HL-60/S4 treated with retinoic acid at 250 ng/mL for 4 days and 3 days (cell line): Measurements from ENCODE around the gene NALCN.

Experiments used
- in situ Hi-C: fragments of 300-500 bp; cut with MboI; formaldehyde crosslinking; loops from 2 replicates; pipeline ENCODE4 v1.7.0; 2022; ENCODE audit warnings: low sequenced_read_pairs

Gene NALCN

DNA sequence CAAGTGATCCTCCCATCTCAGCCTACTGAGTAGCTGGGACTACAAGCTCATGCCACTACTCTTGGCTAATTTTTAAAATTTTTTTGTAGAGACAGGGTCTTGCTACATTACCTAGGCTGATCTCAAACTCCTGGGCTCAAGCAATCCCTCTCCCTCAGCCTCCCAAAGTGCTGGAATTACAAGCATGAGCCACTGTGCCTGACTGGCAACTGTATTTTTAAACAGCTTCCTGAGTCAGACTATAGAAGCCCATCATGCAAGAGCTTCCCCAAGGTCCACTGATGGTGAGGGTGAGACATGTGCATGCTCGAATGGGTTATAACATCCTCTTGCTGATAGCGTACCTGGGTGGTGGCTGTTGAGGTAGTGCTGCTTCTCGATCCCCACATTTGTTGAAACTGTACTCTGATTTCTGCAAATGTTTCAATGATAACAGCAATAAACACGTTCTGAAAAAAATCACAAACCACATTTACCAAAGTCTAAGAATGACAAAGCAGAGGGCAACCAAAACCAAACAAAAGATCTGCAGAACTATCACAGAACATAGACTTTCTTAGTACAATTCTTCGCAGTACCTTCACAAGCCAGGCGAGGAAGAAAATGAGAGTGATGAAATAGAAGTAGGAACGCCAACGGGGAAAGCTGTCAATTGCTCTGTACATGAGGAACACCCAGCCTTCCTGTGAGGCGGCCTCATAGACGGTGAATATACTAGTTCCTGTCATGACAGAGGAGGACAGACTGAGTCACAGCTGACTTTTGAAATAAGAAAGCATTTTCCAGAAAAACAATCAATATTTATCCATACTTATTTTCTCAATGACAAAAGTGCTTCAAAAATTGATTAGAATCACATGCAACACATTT lies 124.4 kb downstream of the NALCN start:
- in situ Hi-C loops: no loop called here

DNA sequence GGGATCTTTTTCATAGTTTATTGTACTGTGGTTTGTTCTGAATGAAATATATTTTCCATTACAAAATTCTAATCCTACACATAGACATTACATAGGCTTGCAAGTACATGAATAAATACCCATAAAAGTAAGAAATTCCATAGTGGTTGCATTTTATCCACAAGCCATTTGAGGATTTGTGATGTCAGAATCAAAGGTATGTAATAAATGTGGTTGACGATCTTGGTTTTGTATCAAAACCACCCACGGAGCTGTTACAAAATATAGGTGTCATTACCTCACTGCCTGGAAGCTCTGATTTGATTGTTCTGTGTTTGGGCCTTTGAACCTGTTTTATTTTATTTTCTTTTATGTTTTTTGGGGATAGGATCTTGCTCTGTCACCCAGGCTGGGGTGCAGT lies 125.1 kb downstream of the NALCN start:
- in situ Hi-C loops: no loop called here

DNA sequence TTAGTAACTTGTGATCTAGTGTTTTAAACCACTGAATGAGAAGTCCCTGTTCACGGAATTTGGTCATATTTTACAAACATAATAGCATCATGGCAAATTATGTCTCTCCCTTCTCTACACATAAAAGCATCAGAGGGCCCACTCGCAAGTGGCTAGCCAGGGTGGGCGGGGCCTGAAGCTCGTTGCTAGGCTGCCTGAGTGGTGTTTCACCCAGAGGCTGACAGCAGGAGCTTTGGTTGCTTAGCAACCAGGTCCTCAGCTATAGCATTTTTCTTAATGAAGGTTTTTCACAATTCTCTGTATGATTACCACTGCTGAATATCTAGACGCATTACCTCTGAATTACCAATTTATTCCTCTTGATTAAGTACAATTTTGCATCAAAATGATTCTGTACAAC lies 126.5 kb downstream of the NALCN start:
- in situ Hi-C loops: no loop called here

DNA sequence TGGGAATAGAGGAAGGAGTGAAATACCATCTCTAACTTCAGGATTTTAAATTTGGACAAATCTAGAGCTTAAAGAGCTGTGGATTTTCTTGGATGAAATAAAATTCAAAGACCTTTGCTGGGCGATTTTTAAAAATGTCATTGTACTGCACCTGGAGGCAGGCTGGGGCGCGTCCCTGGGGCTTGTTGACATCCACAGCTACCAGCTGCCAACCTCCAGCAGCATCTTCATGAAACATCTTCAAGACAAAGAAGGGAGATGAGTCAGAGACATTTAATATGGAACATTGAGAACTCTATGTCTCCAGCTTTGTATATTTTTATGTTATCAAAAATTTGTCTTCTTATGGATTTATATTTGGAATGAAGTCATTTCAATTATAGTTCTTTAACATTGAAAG lies 132.5 kb downstream of the NALCN start:
- in situ Hi-C loops: no loop called here

DNA sequence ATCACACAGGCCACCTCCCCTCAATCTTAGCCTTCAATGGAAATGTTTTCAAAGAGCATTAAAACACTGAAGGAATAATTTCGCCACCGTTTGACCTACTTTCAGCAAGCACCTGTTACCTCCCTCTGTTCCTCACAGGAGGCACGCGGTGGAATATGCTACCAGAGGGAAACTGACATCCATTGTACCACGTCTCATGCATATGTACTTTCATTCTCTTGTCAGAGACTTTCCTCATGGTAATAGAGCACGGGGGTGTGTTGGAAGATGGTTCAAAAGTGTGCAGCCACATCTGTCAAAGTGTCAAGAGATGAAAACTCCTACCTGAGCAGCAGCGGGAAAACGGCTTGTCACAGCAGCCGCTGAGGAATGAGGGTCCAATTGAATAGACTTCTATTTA lies 143.4 kb downstream of the NALCN start:
- in situ Hi-C loops: no loop called here

DNA sequence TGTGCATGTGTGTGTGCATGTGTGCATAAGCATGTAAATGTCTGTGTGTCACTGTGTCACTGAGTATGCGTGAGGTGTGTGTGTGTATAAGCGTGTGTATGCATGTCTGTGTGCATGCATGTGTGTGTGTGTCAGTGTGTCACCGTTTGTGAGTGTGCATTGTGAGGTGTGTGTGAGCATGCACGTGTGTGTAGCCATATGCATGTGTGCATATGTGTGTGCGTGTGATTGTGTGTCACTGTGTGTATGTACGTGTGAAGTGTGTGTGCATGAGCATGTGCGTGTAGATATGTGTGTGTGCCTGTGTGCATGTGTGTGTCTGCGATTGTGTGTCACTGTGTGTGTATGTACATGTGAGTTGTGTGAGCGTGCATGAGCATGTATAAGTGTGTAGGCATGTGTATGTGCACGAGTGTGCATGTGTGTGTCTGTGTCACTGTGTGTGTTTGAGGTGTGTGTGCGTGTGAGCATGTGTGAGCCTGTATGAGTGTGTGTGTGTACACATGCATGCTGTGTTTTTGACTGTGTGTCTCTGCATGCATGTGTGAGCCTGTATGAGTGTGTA lies 144.5 kb downstream of the NALCN start:
- in situ Hi-C loops: no loop called here

DNA sequence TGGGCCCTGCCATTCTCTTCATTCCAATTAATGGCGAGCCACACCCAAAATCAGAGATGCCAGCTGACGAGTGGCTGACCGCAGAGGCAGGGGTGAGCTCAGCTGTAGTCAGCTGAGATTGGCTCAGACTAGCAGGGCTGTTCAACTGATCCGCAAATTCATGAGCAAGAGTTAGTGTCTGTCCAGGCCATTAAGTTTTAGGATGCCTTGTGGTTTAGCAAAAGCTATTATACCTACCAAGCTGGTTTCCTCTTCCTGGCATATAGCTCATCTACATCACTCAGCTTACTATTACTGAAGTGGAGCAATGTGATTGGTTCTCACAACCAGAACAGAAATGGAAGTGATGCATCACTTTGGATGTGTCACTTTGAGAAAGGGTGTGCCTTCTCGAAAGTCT lies 148.7 kb downstream of the NALCN start:
- in situ Hi-C loops: no loop called here

DNA sequence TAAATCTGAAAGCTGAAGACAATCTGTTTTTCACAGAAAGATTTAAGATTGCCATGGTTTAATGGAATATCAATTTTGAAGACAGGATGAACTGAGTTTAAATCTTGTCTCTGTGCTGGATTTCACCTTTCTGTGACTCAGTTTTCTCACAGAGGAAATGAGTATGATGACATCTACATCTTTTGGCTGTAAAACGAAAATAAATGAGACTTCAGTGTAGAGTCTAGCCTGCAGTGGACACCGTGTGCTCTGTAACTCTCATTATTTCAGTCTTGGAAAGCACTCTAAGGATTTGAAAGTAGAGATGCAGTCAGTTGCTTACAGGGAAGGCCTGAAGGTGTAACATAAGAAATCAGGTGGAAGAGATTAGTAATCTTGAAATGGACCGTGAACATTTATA lies 150.4 kb downstream of the NALCN start:
- in situ Hi-C loops: no loop called here

DNA sequence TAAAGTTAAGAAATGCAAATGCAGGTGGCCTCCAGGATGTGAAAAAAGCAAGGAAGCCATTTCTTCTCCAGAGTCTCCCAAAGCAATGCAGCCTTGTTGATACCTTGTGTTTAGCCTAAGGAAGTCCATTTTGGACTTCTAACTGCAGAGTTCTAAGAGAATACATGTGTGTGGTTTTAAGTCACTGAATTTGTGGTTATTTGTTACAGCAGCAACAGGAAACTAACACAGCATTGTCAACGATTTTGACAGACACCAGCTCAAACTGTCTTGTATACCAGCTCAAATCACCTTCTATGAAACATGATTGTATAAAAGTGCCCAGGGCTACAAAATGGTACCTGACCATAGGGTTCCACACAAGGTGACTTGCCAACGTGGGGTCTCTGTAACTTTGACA lies 151.4 kb downstream of the NALCN start:
- in situ Hi-C loops: no loop called here

DNA sequence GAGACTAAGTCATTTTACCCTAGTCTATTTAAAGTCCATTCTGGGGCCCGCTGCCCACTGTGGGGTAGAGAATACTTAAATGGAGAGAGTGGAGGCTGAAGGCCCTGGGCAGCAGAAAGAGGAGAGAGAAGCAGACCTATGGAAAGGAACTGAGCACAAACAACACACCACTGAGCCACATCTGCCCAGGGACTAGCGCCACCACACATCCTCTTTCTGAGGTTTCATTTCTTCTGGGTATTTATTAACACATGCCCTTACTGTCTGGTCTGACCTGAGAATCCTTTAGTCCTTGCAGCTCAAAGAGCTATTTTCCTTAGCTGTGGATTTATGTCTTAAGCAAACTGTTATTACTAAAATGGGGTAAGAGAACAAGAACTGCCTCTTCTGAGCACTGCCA lies 154.0 kb downstream of the NALCN start:
- in situ Hi-C loops: no loop called here

DNA sequence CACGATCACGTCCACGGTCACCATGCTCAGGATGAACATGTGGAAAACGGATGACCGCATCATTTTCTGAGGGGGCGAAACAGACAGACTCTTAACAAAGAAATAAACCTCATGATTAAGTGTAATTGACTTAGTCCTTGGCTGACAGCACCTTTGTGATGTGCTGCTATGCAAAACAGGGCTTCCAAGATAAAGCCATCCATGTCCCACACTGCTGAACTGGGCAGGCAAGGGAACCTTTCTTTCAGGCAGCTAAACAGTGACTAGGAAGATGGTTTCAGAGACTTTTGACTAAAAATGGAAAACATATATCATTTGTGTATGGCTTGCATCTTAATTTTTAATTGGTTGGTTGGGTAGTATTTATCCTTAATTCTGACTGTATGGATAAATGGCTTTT lies 157.8 kb downstream of the NALCN start:
- in situ Hi-C loops: no loop called here

DNA sequence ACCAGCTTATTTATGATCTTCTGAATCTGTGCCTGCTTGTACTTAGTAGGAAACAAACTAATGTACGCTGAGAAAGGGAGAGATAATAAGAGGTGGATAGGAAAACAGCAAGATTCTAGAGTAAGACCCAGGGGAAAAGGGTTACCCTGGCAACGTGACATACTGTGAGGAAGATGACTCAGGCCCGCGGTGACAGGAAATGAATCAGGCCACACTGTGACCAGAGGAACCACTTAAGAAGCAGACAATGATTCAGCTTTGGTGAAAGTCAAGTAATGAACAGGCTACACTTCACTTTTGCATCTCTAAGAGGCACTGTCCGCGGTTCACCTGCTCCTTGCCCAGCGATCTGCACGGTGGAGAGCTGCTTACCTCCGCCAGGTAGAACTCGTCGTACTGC lies 158.2 kb downstream of the NALCN start:
- in situ Hi-C loops: no loop called here

DNA sequence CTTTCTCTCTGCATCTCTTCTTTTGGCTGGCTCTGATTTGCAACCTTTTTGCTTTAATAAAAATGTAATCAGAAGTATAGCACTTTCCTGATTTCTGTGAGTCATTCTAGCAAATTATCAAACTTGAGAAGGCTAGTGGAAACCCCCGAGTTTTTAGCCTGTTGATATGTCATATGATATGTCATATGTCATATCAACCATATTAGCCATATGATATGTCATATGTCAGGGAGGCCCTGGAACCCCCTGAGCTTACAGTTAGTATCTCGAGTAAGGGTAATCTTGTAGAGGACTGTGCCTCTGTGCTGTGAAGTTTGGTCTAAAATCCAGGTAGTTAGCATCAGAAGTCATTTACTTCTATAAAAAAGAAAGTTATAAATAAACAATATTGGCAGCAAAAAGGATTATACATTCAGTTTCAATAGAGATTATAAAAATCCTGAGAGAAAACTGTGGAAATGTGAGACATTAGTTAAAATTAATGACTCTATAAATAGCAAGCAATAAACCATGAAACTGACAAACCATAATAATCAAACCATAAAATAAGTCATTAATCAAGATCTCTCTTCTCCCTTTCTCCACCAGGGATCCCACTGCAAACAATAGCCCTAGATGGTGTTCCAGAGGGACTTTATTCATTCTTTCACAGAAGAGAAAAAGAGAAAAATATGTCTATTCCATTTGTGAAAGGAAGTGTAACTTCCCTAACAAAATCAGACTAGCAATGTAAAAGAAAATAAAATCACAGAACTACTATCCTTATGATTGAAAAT lies 167.4 kb downstream of the NALCN start:
- in situ Hi-C loops: no loop called here

DNA sequence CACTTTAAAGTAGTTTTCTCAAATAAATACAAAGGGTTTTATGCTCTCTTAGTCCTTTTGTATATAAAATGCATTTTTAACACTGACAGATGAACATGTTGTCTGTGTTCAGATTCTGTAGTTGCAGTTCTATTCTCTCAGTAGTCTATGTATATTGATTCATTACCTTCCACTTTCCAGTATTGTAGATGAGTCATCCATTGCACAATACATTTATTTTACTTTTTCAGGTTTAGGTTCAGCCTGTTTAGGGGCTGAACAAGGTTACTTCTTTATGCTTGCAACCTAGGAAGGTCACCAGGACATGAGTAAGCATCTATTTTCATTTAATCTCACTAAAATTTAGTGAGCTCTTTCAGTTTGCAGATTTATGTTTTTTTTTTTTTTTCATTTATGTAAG lies 173.6 kb downstream of the NALCN start:
- in situ Hi-C loops: no loop called here

DNA sequence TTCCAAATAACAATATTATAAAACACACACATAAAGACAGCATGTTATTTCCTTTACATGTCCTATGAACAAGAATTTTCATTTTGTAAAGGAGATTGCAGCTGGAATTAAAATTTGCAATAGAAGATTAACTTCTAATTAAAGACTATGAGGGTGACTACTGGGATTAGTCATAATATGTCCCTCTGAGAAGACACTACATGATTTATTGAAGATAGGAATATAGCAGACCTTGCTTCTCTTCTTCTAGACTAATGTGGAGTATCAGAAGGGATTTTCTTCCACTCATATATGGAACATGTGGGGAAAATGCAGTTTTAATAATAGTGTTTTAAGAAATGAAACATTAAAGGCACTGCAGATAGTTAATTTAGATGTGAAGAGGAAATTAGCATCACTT lies 177.8 kb downstream of the NALCN start:
- in situ Hi-C loops: no loop called here

DNA sequence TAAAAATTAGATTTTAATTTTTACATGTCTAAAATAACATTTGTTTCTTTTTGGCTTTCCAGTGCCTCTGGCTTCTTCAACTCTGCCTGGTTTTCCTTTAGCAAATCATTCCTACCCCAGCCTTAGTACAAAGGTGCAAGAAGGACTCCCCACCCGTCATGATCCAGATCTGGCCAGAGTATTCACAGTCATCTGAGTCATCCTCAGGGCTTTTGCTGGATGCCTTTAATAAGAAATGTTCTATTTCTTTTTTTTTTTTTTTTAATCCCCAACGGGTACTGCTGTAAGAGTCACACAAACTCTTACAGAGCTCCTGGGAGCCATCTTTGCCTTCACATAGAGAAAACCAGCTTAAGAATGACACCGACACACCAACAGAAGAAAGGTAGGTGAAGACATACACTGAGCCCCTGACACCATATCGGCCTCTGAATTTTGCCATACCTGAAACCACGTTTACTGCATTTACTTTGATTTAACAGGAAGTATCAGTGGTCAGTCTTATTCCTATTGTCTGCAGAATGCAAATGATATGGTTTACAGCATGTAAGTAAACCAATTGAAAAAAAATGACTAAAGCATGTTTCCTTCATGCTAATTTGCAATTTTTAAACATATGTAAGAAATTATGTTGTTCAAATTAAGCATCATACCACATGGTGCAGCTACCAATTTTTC lies 184.4 kb downstream of the NALCN start:
- in situ Hi-C loops: no loop called here

DNA sequence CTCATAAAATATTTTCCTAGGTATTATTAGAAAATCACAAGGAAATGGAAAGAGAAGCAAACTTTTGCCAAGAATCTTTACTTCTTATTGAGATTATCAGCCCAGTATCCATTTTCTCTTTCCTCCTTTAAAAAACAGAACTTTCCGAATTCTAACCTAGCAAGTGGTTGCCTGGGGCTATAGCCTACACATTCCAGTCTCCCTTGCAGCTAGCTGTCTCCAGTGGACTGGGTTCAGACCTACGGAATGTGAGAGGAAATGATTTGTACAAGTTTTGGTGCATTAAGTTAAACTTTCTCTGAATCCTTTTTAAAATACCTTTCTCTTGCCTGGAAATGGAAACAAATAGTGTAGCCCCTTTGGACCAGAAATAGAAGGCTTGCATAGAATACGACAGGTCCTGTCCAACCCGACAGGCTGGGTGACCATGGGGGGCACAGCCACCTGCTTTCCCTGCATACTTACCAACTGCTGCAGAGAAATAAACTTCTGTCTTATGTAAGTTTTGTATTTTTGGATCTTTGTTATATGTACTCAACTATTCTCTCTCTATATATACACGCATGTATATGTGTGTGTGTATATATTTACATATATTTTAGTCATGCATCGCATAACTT lies 185.9 kb downstream of the NALCN start:
- in situ Hi-C loops: no loop called here

DNA sequence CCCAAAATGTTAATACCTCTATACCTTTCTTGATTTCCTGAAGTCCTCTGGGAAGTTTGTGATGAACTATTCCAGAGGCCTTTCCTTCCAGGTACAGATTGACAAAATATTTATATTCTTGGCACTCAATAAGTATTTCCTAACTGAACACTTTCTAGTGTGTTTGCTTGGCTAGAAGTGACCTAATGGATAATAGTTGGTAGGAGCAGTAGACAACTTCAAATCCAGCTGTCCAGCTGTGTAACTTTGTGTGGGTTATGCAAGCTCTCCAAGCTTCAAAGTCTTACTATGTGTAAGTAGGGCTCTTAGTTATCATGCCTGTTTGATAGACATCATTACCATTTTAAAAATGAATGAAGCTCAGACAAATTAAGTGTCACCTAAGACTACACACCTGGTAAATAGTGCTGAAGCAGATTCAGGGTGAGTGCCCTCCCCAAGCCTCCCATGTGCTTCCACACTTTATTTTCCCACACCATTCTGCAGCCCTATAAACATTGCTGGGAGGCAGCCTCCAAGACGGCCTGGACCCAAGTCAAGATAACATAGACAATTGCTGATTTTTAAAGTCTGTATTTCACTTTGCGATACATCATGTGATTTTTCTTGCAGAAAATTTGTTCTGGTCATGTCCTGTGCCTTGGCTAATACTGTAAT lies 196.6 kb downstream of the NALCN start:
- in situ Hi-C loops: no loop called here

DNA sequence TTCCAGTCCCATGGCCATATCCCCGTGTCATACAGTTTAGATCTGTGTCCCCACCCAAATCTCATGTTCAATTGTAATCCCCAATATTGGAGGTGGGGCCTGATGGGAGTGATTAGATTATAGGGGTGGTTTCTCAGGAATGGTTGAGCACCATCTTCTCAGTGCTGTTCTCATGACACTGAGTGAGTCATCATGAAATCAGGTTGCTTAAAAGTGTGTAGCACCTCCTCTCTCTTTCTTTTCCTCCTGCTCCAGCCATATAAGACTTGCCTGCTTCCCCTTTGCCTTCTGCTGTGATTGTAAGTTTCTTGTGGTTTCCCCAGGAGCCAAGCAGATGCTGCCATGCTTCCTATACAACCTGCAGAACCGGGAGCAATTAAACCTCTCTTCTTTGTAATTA lies 197.8 kb downstream of the NALCN start:
- in situ Hi-C loops: no loop called here

DNA sequence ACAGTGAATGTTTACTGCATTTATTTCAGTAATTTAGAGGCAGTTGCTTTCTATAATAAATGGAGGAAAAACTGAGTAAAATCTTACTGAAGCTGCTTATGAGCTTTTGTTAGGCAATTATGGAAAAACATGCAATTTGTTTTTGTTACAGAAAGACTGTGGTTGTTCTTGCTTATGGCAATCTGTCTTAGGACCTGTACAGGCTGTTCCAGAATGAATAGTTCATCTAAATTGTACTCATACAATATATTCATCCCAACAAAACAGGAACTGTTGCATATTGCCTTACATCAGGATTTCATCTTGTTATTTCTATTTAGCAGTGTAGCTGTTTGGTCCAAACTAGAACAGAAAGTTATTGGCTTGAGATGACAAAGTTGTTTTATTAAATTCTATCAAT lies 199.2 kb downstream of the NALCN start:
- in situ Hi-C loops: no loop called here

DNA sequence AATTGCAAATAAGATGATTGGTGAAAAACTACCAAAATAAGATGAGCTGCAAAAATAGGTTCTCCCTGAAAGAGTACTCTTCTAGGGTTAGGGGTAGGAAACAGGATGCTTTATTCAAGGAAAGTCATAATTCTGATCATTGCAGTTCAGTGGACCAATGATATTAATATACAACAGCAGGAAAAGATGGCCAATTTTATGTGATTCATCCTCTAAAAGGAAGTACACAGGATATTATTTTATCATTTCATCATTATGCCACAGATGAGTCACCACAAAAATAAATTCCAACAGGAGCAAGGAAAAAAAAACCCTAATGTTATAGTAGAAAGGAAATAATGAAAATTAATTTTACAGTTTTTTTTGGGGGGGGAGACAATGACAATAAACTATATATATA lies 205.0 kb downstream of the NALCN start:
- in situ Hi-C loops: no loop called here
